ENCODE results near the gene ABCA12.

DNA sequence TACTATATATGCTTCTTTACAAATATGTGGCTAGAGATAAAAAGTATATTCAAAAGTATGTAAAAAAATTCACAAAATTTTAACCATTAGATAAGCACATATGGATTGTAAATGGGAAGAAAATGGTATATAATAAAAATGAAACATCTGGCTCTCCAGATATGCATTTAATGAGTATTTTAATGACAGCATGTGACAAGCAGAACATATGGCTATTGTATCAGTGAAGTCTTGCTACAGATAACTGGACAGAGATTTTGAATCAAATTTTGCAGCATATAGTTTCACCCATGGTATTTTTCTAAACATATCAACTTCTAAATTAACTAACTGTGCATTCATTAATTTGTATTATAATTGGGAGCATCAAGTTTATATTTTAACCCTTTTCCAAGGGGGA lies 5.0 kb upstream of the ABCA12 start:
- TF ChIP-seq BACH1 (IDR thresholded peaks at IDR 0.05; ENCODE audit: low read length) (no peak), CHD1 (IDR thresholded peaks at IDR 0.05; ENCODE audit: low read depth, low read length) (no peak), RAD21 (IDR thresholded peaks at IDR 0.05 in 1 of 2, conservative IDR thresholded peaks at IDR 0.05 in 1 of 2; ENCODE audit: low read depth in 2 of 2, low read length in 2 of 2) (no peak), RFX5 (IDR thresholded peaks at IDR 0.05; ENCODE audit: borderline replicate concordance, low read depth, low read length) (no peak)
